Measurements from ENCODE around the gene TRRAP. TPM values are rescaled to one million over a fixed set of nuclear protein-coding genes. Genes with fewer than 3 reads are reported as not detected.

Gene TRRAP
- total RNA-seq, 3 donors from 2014 or later: 24.6 to 39.0 (median 38.9) TPM

DNA sequence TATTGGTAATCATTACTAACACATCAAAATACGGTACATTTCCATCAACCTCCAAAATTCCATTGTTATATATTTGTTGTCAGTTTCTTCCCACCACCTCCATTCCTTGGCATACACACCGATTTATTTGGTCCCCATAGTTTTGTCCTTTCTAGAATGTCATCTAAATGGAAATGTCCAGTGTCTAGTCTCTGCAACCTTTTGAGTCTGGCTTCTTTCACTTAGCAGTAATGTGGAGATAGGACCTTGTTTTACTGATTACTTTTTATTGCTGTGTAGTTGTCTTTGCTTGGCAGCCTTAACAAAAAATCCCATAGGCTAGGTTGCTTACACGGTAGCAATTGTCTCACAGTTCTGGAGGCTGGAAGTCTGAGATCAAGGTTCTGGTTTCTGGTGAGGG, 22.5 kb downstream of the TRRAP start:
- Histone ChIP-seq H3K4me1 (no peaks in the 10 kb centered on the region), H3K27me3 (no peaks in the 10 kb centered on the region), H3K36me3 (peaks cover 17% of the 10 kb centered on the region), H3K27ac (no peak overlapping the region), H3K4me3 (no peak overlapping the region), H3K9me3 (no peaks in the 10 kb centered on the region)
- no peak for DNase-seq (ENCODE audit: low spot score in 2 of 2)
- intact Hi-C loops (cut with DNase I; ENCODE audit: low total_unique reads): no loop called here
- no peak for TF ChIP-seq POLR2AphosphoS5 (IDR thresholded peaks at IDR 0.05)
- TF ChIP-seq, protein P1, sequence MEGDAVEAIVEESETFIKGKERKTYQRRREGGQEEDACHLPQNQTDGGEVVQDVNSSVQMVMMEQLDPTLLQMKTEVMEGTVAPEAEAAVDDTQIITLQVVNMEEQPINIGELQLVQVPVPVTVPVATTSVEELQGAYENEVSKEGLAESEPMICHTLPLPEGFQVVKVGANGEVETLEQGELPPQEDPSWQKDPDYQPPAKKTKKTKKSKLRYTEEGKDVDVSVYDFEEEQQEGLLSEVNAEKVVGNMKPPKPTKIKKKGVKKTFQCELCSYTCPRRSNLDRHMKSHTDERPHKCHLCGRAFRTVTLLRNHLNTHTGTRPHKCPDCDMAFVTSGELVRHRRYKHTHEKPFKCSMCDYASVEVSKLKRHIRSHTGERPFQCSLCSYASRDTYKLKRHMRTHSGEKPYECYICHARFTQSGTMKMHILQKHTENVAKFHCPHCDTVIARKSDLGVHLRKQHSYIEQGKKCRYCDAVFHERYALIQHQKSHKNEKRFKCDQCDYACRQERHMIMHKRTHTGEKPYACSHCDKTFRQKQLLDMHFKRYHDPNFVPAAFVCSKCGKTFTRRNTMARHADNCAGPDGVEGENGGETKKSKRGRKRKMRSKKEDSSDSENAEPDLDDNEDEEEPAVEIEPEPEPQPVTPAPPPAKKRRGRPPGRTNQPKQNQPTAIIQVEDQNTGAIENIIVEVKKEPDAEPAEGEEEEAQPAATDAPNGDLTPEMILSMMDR (IDR thresholded peaks at IDR 0.05): no peak
- TF ChIP-seq POLR2A (IDR thresholded peaks at IDR 0.05): no peak

DNA sequence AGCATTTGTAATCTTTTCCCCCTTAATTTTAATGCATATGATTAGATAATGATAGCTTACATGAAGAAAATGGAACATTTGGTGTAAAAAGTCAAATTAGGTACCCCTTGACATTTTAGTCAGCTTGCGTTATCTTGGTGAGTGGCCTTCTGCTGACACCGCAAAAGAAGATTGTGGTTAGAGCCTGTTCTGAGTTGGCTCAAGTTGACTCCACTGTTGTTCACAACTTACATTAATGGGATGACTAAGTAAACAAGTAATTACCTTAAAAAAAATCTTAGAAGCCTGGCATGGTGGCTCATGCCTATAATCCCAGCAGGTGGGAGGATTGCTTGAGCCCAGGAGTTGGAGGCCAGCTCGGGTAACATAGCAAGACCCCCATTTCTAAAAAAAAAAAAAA, 24.2 kb downstream of the TRRAP start:
- Histone ChIP-seq H3K4me1 (no peaks in the 10 kb centered on the region), H3K27ac (no peak overlapping the region), H3K27me3 (no peaks in the 10 kb centered on the region), H3K4me3 (no peak overlapping the region), H3K9me3 (no peaks in the 10 kb centered on the region), H3K36me3 (peaks cover 15% of the 10 kb centered on the region)
- TF ChIP-seq POLR2A (IDR thresholded peaks at IDR 0.05) (no peak), POLR2AphosphoS5 (IDR thresholded peaks at IDR 0.05) (no peak)
- TF ChIP-seq, protein P1 (IDR thresholded peaks at IDR 0.05): no peak
- intact Hi-C loops (cut with DNase I; ENCODE audit: low total_unique reads): no loop called here
- no peak for DNase-seq (ENCODE audit: low spot score in 2 of 2)

DNA sequence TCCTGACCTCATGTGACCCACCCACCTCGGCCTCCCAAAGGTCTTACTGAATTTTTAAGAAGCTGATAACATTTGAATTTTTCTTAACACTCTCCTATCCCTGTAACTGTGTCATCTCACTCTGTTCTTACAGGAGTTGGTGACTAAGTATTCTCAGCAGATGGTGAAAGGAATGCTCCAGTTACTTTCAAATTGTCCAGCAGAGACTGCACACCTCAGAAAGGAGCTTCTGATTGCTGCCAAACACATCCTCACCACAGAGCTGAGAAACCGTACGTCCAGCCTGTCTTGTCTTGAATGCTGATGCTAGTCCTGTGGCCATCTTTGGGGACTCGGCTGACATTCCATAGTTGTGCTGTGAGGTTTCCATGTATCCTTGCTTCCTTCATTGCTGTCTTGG, 24.9 kb downstream of the TRRAP start:
- no peak overlapping the region for H3K27ac ChIP-seq
- TF ChIP-seq POLR2A (IDR thresholded peaks at IDR 0.05) (no peak), POLR2AphosphoS5 (IDR thresholded peaks at IDR 0.05) (no peak)
- TF ChIP-seq, protein P1 (IDR thresholded peaks at IDR 0.05): no peak
- H3K36me3 ChIP-seq: peaks cover 19% of the 10 kb centered on the region
- H3K4me3 ChIP-seq: no peak overlapping the region
- no peaks in the 10 kb centered on the region for H3K4me1 ChIP-seq
- no peaks in the 10 kb centered on the region for H3K27me3 ChIP-seq
- DNase-seq (ENCODE audit: low spot score in 2 of 2): no peak
- intact Hi-C loops (cut with DNase I; ENCODE audit: low total_unique reads): no loop called here
- H3K9me3 ChIP-seq: no peaks in the 10 kb centered on the region

DNA sequence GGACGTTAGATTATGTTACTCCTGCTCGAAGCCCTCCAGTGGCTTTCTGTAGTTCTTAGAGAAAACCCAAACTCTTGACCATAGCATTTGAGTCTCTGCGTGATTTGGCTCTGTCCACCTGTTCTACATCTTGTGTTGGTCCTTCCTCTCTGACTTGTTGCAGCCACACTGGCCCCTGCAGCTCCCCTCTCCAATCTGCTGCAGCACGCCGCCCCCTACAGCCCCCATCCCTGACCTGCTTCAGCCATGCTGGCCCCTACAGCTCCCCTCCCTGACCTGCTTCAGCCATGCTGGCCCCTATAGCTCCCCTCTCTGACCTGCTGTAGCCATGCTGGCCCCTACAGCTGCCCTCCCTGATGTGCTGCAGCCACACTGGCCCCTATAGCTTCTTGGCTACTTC, 29.2 kb downstream of the TRRAP start:
- no peak for TF ChIP-seq POLR2A (IDR thresholded peaks at IDR 0.05)
- Histone ChIP-seq H3K27me3 (no peaks in the 10 kb centered on the region), H3K4me3 (no peak overlapping the region), H3K9me3 (no peaks in the 10 kb centered on the region), H3K27ac (no peak overlapping the region), H3K36me3 (peaks cover 23% of the 10 kb centered on the region), H3K4me1 (no peaks in the 10 kb centered on the region)
- no peak for DNase-seq (ENCODE audit: low spot score in 2 of 2)
- intact Hi-C loops (cut with DNase I; ENCODE audit: low total_unique reads): no loop called here

DNA sequence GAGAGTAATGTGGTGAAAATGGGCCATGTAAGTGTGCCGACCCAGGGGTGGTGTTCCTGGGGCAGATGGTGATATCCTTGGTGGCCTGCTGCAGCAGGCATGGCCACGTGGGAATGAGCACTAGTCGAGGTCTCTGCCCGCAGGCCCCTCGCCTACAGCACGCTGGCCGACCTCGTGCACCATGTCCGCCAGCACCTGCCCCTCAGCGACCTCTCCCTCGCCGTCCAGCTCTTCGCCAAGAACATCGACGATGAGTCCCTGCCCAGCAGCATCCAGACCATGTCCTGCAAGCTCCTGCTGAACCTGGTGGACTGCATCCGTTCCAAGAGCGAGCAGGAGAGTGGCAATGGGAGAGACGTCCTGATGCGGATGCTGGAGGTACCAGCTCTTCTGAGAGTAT, 30.3 kb downstream of the TRRAP start:
- no peak overlapping the region for H3K27ac ChIP-seq
- no peaks in the 10 kb centered on the region for H3K4me1 ChIP-seq
- no peak overlapping the region for H3K4me3 ChIP-seq
- H3K27me3 ChIP-seq: no peaks in the 10 kb centered on the region
- intact Hi-C loops (cut with DNase I; ENCODE audit: low total_unique reads): no loop called here
- TF ChIP-seq, protein P1 (IDR thresholded peaks at IDR 0.05): no peak
- TF ChIP-seq POLR2A (IDR thresholded peaks at IDR 0.05) (no peak), POLR2AphosphoS5 (IDR thresholded peaks at IDR 0.05) (no peak)
- peaks cover 19% of the 10 kb centered on the region for H3K36me3 ChIP-seq
- no peaks in the 10 kb centered on the region for H3K9me3 ChIP-seq
- DNase-seq (ENCODE audit: low spot score in 2 of 2): no peak

DNA sequence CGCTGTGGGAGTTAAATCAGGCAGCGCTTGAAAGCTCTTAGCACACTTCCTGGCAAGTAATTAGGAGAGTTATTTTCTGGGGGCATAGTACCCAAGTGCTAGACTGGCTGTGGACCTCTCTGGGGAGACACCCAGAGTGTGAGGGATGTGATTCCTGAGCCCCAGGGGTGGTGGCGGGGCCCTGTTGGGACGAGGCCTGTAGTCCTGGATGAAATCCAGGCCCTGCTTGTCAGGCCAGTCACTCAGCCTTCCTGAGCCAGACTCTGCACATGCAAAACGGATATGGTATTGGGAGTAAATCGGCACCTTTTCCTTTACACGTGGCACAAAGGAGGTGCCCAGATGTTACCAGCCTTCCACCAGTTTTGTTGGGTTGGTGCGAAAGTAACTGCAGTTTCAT, 31.2 kb downstream of the TRRAP start:
- Histone ChIP-seq H3K9me3 (no peaks in the 10 kb centered on the region), H3K27ac (no peak overlapping the region), H3K27me3 (no peaks in the 10 kb centered on the region), H3K36me3 (peaks cover 17% of the 10 kb centered on the region), H3K4me1 (no peaks in the 10 kb centered on the region), H3K4me3 (no peak overlapping the region)
- DNase-seq (ENCODE audit: low spot score in 2 of 2): no peak
- intact Hi-C loops (cut with DNase I; ENCODE audit: low total_unique reads): no loop called here
- TF ChIP-seq, protein P1 (IDR thresholded peaks at IDR 0.05): no peak
- TF ChIP-seq POLR2A (IDR thresholded peaks at IDR 0.05) (no peak), POLR2AphosphoS5 (IDR thresholded peaks at IDR 0.05) (no peak)
